Activated CD4-positive, alpha-beta T cell treated with anti-CD3 and anti-CD28 coated beads, Interleukin-10, Interleukin-2, amounts not matched to agents 100 ng/mL and 50 ng/mL, durations not matched to agents 16 hours and 8 hours (primary cell): ENCODE data around the gene DMBX1.

ENCODE experiments used
- DNase-seq: peaks from one replicate; pipeline ENCODE4 v3.0.0-alpha.2; 2020

The DMBX1 gene

DNA sequence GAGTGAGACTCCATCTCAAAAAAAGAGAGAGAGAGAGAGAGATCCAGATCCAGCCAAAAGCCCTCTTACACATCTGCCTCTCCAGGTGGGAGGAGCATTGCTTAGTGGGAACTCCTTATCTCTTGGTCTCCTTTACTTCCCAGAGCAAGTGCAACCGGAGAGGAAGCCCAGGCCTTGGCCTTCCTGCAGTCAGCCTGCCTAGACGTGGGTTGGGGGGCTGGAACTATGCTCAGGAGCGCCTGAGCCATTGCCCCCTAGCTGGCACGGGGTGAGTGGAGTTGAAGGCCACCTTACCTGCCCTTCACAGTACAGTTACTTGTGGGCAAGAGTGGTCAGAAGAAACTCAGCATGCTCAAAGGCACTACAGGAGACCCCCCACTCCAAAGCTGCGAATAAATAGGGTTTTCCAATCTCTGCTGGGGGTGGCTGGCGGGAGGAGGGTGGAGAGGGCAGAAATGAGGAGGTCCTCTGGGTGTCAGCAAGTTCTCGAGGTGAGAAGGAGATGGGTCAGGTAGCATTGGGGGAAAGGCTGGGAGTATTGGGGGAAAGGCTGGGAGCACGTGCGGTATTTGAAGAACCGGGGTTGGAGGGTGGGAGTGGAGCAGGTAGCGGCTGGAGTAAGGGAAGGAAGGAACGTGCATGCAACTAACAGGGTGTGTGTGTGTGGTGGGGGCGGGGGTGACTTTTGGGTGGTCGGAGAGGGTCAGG is 4.7 kb upstream of the DMBX1 start:
- DNase-seq, result no peak

DNA sequence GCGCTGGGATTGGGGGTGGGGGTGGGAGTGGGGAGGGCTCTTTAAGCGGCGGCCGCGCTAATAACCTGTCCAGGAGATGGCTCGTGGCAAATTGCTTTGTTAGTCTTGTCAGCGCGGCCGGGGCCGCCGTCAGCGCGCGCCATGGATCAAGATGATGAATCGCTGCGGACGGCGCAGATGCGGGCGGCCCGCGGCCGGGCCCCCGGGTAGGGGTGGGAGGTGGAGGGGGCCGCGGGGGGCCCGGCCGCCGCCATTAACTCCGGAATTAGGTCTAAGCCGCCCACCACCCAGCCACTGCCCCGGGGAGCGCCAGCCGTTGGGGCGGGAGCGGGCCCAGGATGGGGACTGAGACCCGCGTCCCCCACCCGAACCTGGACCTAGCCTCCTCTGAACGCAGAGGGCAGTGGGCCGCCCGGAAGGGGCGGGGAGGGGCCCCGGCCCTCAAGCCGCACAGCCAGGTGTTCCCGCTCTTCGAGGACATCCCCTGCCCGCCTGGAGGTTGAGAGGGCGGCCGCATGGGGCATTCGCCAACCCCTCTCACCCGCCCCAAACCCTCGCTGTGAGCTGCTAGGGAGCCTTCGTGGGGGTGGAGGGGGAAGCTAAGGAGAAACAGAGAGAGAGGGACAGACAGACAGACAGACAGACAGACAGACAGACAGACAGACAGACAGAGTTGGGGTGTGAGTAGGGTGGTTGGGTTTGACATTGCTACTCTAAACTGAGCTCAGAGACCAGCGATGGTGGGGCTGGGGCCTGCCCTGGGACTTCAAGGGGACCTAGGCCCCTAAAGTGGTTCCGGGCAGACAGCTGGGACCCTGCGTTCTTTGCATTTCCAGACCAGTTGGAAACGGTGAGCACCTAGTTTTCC is 3.8 kb upstream of the DMBX1 start:
- no peak for DNase-seq

DNA sequence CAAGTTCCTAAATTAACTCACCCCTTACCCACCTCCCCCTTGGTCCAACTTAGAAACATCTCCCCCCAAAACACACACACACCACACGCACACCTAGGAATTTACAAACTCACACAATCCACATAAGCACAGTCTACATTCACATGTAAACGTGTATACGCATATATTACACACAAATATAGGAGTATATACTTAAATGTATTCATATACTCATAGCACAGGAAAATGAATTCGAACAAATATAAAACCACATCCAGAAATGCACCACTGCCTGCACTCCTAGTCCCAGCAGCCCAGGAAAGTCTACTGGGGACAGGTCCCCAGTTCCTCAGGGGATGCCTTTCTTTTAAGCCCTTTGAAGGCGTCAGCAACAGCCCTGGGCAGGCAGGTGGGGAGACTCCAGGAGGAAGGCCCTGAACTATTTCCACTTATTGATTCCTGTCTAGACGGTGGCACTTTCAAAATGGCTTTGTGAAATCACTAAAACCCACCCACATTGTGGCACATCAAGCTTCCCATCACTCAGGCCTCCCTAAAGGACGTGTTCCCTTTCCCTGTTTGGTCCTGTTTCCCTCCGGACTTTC is 3.1 kb upstream of the DMBX1 start:
- DNase-seq, result no peak

DNA sequence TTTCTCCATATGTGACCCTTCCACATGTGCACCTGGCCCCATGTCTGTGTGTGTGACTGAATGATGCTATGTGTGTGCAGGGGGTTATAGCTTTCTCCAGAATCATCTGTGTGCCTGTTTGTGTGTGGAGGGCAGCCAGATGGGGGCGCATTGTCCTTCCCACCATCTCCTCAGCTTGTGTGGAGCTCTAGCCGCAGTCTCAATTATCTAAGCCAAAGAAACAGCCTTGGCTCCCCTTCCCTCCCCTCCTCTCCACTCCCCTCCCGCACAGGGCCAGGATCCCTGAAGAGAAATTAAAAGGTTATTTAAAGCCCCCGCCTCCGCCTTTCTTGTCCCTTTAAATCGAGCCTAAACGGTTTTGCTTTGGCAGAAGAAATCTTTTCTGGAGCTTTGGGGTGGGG is 1.8 kb upstream of the DMBX1 start:
- peak; percentile 42 for DNase-seq

DNA sequence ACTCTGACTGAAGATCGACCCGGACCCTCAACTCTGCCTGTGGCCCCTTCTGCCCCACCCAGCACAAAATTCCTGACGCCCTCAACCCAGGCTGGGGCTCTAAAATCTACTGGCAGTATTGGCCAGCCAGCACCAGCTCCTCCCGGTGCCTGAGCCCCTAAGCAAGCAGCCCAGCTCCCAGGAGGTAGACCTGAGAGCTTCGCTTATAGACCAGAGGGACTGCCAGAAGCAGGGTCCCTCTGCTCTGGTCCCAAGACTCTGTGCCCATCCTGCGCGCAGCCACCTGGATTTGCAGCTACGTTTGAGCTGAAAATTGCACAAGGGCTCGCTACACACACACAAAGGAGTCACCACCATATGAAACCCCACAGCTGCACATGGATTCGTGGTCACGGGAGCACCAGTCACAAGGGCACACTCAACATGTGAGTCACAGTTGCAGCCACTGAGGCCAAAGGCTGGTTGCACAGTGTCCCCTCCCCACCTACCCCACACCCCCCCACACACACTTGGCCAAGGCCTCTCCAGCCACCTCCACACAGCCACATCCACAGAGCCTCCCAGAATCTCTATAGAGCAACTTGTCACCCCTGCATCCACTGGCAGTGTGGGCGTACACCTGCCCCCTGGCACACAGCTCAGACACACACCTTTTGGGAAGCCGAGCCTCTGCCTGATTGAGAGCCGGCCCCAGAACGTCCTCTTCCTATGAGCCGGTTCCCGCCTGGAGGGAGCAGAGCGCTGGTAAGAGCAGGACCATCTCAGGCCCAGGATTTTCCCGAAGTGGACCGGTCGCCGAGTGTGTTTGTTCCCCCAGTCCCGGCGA is 1.1 kb upstream of the DMBX1 start:
- DNase-seq, result peak; percentile 18

DNA sequence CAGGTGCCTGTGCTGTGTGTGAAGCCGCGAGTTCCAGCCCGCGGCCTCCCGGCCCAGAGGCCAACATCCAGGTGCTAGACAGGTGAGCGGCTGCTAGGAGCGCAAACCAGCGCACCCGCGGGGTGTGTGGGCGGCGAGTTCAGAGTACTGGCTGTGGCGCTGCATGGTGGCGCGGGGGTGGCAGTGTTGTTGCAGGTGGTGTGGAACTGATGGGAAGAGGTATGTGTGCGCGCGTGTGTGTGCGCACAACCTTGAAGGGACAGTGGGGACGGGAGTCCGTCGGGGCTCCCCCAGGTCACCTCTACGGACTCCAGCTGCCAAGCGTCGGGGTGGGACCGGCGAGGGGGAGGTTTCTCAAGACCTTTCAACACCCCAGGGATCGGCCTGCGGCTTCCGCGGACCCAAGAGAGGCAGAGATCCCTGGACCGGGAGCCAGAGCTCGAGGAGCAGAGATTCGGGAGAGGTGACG is 433 bp upstream of the DMBX1 start:
- DNase-seq, result peak; percentile 32

DNA sequence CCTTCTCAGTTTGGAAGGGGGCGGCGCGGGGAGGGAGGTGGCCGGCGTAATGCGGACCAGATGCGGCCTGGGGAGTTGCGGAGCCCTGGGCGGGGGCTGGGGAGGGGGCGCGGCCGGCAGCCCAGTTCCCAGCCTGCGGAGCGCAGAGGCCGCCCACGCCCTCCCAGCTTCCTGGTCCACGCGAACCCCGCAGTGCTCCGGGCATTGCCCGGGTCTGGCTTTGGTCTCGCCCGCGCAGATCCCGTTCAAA is 695 bp downstream of the DMBX1 start:
- no peak for DNase-seq

DNA sequence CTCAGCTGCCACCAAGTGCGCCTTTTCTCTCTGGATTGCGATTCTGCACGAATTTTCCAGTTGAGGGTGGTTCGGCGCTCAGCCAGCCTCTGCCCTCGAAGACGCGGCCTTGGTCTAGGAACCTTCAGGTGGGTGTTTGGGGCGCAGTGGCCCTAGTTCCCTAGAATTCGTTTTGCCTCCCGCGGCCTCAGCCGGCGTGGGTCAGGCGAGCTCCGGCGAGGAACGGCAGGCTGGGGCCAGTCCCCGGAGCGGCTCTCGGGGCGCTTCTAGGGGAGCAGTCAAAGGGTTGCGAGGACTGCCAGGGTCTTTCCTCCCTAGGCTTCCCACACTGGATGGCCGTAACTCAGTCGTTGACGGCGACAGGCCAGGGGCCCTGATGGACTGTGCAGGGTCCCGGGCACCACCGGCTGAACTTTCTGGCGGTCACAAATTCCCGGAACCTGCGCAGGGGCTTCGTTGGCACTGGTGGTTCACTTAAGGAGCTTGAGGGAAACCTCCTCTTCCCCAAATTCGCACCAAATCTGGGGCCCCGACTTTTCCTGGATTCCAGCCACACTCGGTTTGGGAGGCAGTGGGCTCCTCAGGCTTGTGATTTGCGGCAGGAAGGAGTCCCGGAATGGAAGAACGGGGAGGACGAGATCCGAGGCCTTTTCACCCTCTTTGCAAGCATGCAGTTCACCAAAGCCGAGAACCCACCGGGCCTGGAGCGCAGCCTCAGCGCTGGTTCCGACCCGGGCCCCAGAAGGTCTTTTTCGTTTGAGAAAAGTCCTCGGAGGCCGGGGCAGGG is 1.2 kb downstream of the DMBX1 start:
- no peak for DNase-seq

DNA sequence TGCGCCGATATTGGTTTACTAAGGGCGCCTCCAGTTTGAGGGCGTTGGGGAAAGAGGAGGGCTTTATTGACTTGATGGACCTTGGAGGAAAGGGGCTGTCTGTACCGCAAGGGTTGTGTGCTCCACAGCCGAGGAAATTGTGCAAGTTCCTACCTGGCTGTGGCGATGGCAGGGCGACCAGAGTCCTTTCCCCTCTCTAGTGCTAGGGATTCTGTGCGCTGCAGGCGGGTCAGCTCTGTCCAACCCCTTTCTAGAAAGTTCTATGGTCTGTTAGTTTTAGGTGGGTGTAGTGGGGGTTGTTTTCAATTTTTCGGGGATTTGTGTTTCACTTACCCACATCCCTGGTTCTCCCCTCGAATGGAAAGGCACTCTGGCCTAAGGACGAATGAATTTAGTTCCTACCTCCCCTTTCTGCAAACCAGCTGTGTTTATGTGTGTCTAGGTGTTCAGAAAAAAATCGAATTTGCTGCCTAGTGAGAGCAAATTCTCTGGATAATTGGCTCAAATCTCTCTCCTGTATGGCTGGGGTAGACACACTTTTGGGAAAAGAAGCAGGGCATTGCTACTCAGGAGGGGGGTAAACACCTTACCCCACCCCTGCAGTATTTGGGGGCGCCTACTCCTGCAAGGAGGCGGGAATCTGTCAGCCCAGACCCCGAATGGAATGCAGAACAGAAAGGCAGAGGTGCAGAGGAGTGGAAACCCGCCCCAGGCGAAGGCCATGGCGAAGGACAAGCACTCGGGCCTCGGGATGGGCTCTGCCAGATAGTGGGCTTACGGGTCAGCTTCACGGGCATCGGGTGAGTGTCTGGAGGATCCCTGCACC is 2.0 kb downstream of the DMBX1 start:
- no peak for DNase-seq

DNA sequence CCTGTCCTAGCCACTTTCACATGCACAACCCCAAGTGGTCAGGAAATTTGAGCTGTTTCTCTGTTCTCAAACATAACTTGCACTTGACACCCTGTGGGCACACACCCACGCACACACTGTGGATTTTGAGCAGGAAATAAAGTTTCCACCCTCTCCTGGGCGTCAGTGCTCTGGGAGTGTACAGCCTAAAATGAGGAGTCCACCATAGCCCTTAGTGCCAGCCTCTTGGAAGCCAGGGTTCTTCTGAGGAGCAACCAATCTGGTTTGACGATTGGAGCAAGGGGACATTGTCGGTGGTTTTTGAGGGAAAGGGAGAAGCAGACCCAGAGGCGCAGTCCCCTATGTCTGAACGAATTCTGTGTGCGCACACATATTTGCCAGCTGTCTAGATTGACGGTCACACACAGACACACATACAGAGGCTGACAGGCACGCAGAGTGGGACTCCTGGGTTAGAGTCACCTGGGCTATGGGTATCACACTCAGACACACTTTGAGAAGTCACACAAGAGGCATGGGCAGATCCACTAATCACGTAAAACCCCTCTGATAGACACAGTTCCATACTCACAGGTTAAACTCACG is 2.7 kb downstream of the DMBX1 start:
- DNase-seq, result no peak

DNA sequence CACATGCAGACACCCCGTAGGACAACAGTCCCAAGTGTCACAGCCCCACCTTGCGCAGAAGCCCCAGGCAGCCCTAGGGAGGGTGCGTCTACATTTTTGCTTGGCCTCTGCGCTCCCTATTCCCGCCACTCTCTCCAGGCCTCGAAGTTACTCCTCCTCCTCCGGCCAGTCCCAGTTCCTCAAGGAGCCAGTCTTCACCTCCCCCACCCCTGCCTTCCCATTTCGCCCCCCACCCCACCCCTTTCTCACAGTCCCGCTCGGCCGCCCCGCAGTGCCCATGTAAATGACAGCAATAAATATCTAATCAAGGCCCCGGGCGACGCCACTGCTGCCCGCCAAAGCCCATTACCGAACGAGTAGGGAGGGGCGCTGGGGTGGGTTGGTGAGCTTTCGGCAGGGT is 3.2 kb downstream of the DMBX1 start:
- DNase-seq, result no peak

DNA sequence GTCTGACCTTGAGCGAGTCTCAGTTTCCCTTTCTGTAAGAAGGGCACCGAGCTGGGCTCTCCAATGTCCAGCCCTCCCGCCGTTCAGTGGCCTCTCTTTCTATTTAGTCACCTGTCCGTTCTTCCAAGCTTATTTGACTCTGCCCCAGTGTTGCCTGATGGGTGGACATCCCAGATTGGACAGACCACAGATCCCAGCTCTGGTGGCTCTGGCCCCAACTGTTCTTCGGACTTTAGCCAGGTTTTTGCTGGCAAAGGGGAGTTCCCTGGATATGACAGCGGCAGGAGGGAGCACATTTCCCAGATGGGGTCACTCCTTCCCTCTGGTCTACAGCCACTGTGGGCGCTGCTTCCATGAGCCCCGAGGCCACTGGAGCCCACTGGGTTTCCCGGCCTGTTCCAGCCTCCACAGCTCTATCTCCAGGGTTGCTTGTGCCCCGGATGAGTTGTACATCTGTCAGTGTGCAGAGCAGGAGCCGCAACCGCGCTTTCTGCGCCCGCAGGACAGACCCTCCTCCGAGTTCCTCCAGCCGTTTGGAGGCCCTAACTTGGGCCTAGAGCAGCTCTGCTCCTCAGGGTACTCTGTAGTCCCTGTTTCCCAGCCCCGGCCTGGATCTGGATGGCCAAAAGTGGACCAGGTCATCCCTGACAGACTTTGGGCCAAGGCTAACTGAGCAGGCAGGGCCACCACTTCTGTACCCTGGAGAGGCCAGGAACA is 3.8 kb downstream of the DMBX1 start:
- DNase-seq, result no peak

DNA sequence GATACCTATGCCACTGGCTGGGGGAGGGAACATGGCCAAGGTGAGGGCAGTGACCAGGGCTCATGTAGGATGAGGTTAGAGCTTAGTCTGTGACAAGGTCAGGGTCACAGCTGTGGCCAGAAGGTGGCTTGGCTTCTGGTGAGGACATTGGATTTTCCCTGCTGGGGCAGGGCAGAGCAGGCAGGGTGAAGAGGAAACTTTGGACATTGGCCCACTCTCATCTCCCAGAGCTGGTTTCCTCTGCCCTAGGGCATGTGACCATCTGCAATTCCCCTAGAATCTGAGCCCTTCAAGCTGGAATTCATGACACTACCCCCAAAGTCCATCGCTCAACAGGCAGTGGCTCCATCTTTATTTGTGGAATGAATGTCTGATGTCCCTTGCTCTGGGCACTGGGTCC is 5.3 kb downstream of the DMBX1 start:
- DNase-seq, result no peak

DNA sequence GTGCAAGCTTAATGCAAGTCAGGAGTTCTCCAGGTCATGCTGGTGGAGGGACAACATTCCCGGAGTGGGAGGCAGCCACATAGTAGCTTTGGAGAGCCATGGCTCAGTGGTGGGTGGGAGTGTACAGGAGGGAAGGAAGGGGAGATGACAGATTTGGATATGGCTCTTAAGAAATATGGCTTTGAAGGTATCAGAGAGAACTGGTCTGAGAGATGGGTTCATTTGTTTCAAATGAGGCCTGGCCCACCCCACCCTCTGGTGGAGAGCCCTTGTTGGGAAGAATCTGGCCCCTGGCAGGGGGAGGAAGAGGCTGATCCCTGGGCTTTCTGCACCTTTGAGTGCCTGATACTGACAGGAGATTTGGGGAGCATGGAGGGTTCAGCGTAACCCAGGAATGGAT is 6.1 kb downstream of the DMBX1 start:
- no peak for DNase-seq

DNA sequence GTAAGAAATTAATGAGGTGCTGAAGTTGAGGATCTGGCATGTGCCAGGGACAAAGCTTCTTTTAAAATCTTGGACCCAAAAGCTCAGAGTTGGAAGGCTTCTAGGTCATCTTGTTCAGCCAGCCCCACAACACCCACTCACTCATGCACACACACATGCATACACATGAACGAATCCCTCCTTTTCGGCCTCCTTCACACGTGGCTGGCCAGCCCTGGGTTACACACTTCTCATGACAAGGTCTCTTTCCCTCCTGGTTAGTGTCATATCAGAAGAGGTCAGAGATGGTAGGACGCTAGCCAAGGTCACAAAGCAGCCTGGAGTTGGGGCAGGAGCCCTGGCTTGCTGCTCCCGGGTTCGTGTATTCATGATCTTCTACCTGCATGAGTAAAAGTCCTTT is 6.9 kb downstream of the DMBX1 start:
- no peak for DNase-seq

DNA sequence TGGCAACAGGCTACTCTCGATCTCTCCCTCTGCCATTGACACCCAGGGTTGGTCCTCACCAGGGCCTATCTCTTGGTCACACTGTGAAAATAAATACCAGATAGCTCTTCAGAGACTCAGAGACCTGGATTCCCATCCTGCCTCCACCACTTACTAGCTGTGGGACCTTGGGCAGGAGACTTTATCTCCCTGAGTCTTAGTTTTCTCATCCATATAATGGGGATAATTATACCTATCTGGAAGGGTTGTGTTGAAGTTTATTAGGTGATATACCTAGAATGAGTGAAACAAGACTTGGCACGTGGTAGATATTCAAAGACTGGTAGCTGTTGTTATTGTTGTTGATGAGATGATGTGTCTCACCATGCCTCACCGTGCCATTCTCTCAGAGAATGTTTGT is 7.4 kb downstream of the DMBX1 start:
- no peak for DNase-seq

DNA sequence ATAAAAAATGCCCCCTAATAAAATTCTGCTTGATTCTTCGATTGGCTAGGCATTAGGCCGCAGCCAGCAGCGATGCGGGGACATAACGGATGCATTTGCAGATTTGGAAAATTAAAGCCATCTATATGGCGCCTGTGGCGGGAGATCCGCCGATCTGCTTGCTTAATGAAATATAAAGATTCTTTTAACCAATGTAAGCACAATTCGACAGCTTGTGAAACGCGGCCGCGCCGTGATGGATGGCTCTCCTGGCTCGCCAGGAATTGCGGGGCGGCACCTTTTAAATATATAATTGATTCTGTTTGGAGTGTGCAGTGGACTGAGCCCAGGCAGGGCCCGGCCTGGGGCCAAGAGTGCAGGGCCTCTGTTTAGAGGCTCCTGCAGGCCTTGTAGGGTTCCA is 8.0 kb downstream of the DMBX1 start:
- no peak for DNase-seq

DNA sequence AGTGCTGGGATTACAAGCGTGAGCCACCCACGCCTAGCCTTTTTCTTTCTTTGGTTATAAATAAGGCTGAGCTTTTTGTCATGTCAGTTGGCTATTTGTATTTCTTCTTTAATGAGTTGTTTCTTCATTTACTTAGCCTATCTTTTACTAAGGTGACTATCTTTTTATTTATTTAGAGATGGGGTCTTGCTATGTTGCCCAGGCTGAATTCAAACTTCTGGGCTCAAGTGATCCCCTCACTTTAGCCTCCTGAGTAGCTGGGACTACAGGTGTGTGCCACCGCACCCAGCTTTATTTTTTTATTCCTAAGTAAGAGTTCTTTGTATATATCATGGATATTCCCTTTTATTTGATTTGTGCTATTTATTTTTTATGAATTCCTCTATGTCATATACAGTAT is 11.9 kb downstream of the DMBX1 start:
- DNase-seq, result no peak

DNA sequence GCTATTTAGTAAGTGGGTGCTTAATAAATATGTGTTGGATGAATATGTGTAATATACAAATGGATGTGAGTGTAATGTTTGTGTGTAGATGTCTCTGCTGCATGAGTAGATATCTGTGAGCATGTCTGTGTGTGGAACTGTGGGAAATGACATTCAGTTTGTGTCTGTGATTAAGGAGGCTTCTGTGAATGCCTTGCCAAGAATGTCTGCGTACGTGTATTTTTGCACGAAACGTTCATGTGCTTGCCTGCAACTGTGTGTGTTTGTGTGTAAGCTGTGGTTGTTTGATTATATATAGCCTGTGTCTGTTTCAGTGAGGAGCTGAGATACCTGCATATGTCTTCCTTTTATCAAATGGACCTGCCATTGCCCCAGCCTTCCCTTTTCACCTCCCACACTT is 13.8 kb downstream of the DMBX1 start:
- DNase-seq, result no peak

DNA sequence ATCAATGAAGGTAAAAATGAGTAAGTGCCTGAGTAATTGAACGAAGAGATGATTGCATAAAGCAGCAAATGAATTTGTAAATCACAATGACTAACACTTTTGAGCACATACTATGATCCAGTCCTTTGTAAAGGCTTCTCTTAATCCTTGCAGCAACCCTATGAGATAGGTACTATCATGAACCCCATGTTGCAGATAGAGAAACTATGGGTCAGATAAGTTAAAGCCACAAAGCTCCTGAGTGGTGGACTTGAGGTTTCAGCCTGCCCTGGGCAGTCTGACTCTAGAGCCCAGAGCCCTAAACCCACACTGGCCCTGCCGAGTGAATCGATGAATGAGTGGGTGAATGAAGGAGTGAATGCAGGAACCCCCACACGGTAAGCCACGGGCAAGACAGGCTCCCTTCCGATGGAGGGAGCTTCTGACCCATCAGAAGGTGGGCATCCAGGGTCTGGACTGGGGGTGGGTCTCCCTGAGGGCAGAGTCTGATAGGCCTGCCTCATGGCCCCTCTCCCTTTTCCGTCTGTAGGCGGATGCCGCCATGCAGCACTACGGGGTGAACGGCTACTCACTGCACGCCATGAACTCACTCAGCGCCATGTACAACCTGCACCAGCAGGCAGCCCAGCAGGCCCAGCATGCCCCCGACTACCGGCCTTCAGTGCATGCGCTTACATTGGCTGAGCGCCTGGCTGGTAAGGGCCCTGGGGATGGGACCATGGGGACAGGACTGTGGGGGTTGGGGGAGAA is 17.0 kb downstream of the DMBX1 start:
- DNase-seq, result no peak
